HL-60/S4 (cell line): ENCODE data around the gene ATXN3L.

ENCODE experiments used
- in situ Hi-C: fragments of 300-500 bp; cut with MboI; formaldehyde crosslinking; loops from 2 replicates; pipeline ENCODE4 v1.14.3; 2022; ENCODE audit warnings: low sequenced_read_pairs

ATXN3L gene

DNA sequence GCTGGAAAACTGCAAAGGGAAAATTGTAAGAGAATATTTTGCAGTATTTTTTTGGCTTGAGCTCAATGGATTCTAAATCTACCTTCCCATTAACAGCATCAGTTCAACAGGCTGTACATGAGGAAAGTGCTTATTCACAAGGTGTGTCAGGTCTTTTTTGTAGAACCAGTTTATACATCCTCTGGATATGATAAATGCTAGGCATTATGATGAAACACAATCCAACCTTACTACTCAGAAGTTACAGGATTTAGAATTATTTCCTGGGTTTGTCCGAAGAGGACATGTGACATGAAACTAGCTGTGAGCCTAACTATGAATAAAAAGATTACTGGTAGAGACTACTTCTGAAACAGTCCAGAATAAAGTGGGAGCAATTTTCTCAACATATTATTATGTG is 49.5 kb downstream of the ATXN3L start:
- in situ Hi-C loops = no loop called here

DNA sequence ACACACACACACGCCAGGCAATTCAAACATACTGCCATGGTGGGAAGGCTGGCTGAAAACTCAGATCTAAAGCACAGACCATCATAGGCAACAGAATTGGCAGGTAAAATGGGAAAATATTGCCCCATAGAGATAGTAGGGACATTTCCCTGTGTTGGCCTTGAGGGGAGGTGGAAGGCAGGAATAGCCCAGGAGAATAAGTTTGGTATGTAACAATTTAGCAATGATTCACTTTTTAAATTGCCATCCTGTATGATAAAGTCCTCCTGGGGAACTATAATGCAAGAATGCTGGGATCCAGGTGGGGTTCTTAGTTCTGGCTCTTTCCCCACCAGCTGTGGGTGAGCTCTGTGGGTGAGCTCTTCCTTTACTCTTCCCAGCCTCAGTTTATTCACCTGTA is 51.0 kb downstream of the ATXN3L start:
- in situ Hi-C loops = no loop called here
